Stimulated activated CD4-positive, alpha-beta T cell treated with anti-CD3 and anti-CD28 coated beads, Interleukin-2, amount 100 ng/mL, for 4 hours (primary cell): Measurements from ENCODE around the gene CADM2.
"Not testable (repeated sequence)": the region's sequence is repeated elsewhere in the genome, so short reads cannot be mapped to it uniquely, and the experiment has no call there.

Experiments used
- DNase-seq: peaks from one replicate; pipeline ENCODE4 v3.0.0-alpha.2; 2020; ENCODE audit warnings: low read depth

CADM2 gene

DNA sequence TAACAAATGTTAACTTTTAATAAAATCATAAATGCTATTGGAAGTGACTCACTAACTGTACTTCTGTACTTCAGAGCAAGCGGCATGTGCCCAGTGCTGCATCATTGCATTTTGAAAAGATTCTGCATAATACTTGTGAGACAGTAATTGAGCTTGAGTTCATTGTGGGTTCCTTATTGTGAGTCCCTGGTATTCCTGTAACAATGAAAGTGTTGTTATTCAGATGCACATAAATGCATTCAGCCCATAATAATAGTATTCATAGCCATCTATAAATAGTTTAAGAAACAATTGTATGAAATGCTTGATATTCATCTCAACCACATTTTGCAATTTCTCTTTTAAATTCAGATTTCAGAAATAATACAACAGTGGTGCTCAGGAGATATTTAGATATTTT, 976.4 kb downstream of the CADM2 start:
- DNase-seq, result no peak

DNA sequence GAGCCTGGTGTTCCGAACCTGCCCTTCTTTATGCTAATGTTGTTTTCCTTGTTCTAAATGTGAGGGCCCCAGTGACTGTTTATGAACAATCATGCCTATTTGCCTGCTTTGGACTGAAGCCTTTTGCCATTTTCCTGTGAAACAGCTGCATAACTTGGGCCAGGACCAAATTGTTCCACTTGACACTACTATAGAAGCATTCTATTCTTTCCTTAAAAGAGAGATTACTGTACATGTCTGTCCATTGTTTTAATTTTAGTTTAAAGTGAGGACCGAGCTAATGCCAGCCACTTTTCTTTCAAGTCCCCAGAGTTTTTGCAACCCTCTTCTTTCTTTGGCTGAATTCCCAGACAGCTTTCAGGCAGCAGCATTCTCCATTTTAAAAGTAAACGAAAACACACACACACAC, 980.3 kb downstream of the CADM2 start:
- no peak for DNase-seq

DNA sequence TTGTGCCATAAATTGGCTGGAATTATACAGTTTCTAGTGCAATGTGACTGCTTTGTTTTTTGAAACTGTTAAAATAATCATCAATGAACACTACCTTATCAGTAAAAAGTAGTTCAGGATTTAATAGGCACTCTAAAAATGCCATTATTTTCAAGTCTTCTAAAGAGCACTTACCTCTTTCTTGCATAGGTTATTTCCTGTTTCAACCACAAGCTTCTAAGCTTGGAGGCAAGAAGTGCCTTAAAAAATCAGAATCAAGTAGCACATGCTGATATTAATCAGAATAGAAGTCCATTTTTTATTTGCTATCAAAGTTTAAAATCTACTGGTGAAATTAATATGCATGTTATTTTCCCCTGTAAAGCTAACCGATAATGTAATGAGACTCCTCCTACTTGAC, 991.6 kb downstream of the CADM2 start:
- DNase-seq, result no peak

- DNase-seq, result no peak
Measured at GRCh38 chr3:85960793-85961192, 1002.0 kb downstream of the CADM2 start.

DNA sequence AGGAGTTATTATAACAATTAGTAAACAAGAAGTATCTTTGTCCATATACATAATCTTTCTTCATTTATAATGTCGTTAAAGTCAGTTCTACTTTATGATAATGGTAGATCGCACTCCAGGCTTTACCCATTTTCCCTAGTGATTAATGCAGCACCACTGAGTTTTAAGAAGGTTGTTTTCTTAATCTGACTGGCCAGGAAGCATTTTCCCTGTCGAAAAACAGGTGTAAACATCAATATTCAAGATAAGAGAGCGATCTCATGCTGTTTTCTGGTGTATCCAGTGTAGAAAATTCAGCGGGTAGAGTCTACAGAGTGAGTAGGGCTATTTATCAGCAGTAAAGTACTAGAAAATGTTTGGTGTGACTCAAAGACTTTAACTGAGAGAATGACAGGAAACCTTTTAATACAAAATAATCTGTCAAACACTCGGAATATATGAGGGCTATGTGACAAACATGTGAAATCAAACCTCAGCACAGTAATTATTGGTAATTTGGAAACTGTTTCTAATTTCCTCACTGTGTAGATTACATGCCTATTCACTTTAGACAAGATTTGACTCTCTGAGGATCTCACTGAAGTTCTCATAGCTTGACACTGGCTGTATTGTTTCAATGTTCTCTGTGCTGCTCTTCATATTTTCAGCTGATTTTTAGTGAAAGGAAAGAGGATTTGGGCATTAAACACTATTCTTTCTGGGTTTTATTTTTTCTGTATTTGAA, 1019.0 kb downstream of the CADM2 start:
- no peak for DNase-seq

DNA sequence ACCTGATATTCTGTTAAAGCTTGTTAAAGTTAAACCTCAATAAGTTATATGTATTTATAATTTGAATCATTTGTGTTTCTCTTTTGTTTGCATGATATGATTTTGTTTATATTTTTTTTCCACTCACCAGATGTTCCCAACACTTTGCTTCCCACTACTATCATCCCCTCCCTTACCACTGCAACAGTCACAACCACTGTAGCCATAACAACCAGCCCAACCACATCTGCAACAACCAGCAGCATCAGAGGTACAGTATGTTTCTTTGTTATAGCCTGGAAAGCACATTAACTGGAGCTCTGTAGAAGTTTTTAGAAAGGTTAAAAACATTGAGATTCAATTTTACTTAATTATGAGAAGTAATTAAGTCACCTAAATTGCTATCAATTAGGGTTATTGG, 1020.2 kb downstream of the CADM2 start:
- no peak for DNase-seq

- not testable (repeated sequence) for DNase-seq
Measured at GRCh38 chr3:85989581-85989980, 1030.8 kb downstream of the CADM2 start.

GRCh38 chr3:86029590-86029989, 1070.8 kb downstream of the CADM2 start:
- DNase-seq, result no peak

DNA sequence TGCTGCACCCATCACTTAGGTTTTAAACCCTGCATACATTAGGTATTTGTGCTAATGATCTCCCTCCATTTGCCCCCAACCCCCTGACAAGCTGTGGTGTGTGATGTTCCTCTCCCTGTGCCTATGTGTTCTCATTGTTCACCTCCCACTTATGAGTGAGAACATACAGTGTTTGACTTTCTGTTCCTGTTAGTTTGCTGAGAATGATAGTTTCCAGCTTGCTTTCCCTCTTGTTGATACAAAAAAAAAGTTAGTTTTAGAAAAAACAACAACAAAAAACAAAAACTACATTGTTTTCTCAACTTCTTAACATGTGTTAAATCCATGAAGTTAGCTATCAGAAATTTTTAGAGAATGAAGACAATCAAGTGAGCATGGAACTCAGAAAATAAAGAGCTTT, 1079.1 kb downstream of the CADM2 start:
- DNase-seq, result no peak

GRCh38 chr3:86046436-86047136, 1087.8 kb downstream of the CADM2 start:
- DNase-seq, result no peak

DNA sequence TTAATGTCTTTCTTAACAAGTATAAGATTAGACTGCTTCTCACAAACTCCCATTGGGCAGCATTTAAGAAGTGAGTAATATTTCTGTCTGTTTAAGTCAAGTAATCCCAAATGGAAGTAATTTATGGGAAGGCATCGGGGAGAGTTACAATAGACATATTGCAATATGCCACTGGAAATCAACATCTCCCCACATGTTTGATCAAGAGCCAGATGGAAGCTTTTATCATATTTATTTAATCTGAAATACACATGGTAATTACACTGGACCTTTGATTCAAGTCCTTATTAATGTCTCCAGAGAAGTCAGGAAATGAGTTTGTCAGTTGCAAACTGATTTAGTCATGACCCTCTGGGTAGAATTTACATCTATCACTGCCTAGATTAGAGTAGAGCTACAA, 1088.4 kb downstream of the CADM2 start:
- DNase-seq, result no peak

- DNase-seq, result no peak
Measured at GRCh38 chr3:86051058-86051457, 1092.3 kb downstream of the CADM2 start.

DNA sequence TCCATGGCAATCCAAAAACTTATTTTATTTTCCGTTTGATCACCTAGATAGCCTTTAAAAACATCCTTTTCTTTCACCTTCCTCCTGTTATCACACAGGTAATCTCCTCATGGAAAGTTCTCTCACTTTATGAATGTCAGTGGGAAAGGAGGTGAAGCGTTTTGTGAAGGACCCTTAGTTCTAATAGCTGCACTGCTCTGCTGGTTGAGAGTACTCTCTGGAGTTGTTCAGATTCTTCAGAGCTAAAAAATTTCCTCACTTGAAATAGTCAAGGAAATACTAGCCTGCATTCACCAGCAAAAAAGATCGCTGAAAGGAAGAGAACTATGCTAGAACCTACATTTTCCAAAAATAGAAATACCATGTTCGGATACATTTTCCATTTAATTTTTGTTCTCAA, 1097.2 kb downstream of the CADM2 start:
- DNase-seq, result no peak

DNA sequence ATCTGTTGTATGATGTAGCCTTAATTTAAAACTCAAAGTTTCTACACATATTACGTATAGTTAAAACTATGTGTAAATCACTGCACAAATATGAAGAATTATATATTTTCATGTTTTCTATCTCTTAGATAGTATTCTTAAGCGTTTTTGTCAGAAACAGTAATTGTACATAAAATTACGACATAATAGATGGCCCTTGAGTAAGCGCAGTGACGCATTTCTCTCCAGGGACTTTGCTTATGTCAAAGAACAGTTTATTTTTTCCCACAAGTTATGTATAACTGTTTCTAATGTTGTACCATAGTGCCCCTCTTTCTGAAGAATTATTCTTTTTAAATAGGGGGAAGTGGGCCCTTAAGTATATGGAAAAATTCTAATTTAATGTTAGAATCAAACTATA, 1098.2 kb downstream of the CADM2 start:
- DNase-seq, result no peak

- no peak for DNase-seq
Measured at GRCh38 chr3:86073799-86074198, 1115.0 kb downstream of the CADM2 start.

DNA sequence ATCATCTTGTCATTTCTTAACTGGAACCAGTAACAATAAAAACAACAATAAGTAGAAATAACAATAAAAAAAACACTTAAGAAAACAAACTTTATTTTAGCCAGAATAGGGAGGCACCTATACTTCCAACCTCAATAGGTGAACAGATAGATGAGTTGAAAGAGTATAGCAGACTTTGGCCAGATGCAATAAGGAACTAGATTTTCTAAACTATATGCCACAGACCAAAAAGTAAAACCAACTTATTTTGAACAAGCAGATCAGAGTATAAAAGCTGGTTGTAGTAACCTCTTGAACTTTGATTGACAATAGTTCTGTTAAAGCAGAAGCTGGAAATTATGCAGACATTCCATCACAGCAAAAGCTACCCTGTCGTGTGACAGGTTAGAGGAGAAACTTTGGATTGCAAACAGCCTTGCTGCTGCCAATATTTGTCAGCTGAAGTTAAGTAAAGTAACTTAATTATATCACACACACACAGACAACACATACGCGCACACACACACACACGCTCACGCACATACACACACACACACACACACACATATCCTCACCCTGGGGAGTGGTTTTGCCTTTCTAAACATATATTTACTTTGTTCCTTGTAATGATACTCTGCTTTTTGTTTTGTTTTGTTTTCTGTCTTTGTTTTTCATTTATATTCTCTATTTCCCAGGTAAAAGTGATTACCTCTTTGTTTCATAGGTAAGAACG, 1128.5 kb downstream of the CADM2 start:
- DNase-seq, result no peak

DNA sequence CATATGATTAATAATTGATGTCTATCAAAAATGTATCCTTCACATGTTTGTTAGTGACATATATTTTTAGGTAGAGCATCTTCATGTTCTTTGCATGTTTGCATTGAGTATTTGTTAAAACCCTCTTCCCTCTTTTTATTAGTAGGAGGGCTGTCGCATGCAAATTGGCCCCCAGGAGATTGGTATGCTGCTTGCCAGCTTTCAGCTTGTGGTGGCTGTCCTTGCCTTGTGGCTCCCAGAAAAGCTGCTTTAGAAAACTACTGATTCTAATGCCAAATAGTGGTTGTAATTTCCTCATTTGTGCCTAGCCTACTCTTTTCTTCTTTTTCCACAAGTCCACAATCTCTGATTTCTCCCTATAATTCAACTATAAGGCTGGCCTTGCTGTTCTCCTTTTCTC, 1145.4 kb downstream of the CADM2 start:
- no peak for DNase-seq

GRCh38 chr3:86109434-86109833, 1150.6 kb downstream of the CADM2 start:
- DNase-seq, result no peak
